ENCODE data around the gene DYNLT5. TPM values are rescaled to one million over a fixed set of nuclear protein-coding genes. Genes with fewer than 3 reads are reported as not detected.
A peak's percentile ranks its signal among the peaks of the same experiment; 100 is the strongest.
"Not testable (repeated sequence)": the region's sequence is repeated elsewhere in the genome, so short reads cannot be mapped to it uniquely, and the experiment has no call there.

DYNLT5 gene
- total RNA-seq = 2.2 TPM
- long read RNA-seq, partial matches to known transcripts = 0 of 6 reads
- long read RNA-seq, other reads (novel, unspliced or antisense) = 2 of 6 reads

- ATAC-seq (peak; percentile 95), DNase-seq (peak; percentile 73)
- intact Hi-C loops (cut with micrococcal nuclease) = no loop called here
Observed at GRCh38 chr1:66752000-66752592, at the start of gene DYNLT5. DYNLT5 (plus strand) TSS chr1:66752459; CDS start chr1:66754659, 2,200 bp downstream.

DNA sequence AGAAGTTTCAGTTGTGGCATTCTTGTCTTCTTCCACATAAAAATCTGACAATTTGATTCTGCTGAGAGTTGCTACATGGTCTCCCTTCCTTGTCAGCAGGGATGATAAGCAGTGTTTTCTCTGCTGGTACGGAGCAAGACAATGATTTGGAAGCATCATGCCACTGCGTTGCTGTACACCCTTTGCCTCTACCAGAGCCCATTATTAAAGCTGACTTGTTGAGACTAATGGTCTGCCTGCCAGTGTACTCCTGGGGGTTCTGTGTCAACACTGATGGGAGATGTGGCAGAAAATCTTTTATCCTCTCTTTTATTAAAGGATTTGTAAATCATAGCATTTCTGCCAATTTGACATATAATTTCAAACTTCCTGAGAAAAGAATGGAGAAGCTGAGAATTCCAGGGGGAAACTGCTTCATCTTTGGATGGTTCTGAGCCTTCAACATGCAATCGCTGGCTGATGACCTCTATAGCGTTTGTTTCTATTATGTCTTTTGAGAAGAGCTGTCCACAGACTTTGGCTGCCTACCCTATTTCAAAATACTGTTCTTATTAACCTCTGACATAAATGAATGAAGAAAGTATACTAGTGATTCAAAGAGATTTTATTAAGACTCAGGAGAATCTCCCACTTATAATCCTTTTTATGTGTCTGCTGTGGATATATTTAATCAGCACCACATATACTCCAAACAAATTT lies 47.9 kb upstream of the DYNLT5 start:
- no peak for DNase-seq
- intact Hi-C loops (cut with micrococcal nuclease) = no loop called here
- no peak for ATAC-seq

- ATAC-seq = no peak
- intact Hi-C loops (cut with micrococcal nuclease) = no loop called here
- no peak for DNase-seq
Observed at GRCh38 chr1:66705110-66705509, 47.1 kb upstream of the DYNLT5 start.

DNA sequence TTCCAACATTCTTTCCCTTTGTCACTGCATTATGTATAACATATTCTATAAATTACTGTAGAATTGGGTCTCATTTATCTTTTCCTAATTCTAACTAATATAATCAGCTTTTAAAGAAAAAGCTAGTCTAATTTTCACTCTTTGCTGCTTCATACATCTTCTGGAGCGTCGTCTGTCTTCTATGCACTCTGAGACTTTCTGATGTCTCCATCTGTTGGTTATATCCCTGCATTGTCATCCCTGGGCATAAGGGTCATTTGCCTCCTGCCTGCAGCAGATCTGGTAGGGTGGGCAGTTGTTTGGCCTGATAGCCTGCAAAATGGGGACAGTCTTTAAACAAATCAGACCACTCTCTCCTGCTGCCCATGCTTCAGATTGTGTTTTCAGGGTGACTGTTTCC lies 40.8 kb upstream of the DYNLT5 start:
- no peak for DNase-seq
- intact Hi-C loops (cut with micrococcal nuclease) = no loop called here
- ATAC-seq = no peak

GRCh38 chr1:66712839-66713238 lies 39.4 kb upstream of the DYNLT5 start:
- intact Hi-C loops (cut with micrococcal nuclease) = no loop called here
- DNase-seq = no peak
- no peak for ATAC-seq

- no peak for DNase-seq
- ATAC-seq = no peak
- intact Hi-C loops (cut with micrococcal nuclease) = loop anchor here (10.0 kb wide), 1 partner anchor 469 kb away; no protein-coding TSS in a partner anchor
Observed at GRCh38 chr1:66723985-66724384, 28.3 kb upstream of the DYNLT5 start.

DNA sequence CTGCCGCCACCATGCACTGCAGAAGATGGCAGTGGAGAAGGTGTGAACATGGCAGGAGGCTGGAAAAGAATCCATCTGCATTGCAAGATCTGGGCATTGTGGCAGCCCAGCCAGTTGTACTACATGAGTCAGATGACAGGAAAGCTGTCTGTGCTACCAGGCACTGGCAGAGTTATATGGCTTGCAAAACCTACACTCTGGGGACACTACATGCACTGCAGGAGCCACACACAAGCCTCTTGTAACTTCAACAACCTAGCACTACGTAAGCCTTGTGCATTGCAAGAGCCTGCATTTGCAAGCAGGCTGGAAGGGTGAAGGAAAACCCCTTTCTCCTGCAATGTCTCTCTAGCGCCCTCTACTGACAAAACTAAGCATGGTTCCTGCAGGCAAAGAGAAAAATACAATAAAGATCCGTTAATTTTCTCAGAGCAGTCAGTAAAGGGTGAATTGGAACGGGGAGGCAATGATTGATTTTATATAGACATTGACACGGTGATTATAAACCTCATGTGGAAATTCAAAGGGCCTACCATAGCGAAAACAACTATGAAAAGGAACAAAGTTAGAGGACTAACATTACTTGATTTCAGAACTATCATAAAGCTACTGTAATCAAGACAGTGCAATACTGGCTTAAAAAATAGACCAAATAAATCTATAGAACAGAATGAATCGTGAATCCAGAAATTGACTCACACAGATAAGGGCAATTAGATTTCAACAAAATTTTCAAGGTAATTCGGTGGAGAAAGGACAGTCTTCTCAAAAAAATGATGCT lies 26.2 kb upstream of the DYNLT5 start:
- ATAC-seq (peak; percentile 83), DNase-seq (no peak)

GRCh38 chr1:66728021-66728420 lies 24.2 kb upstream of the DYNLT5 start:
- ATAC-seq = no peak
- intact Hi-C loops (cut with micrococcal nuclease) = loop anchor here (10.0 kb wide), 1 partner anchor 473 kb away; no protein-coding TSS in a partner anchor
- DNase-seq = no peak

More for the DNA sequence above, 26.2 kb upstream of the DYNLT5 start:
- intact Hi-C loops (cut with micrococcal nuclease) = loop anchor here (10.0 kb wide), 1 partner anchor 471 kb away; no protein-coding TSS in a partner anchor

DNA sequence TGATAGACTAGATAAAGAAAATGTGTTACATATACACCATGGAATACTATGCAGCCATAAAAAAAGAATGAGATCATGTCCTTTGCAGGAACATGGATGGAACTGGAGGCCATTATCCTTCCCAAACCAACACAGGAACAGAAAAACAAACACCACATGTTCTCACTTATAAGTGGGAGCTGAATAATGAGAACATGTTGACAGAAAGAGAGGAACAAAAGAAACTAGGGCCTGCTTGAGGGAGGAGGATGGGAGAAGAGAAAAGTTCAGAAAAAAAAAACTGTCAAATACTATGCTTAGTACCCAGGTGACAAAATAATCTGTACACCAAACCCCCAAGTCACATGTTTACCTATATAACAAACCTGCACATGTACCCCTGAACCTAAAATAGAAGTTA lies 23.5 kb upstream of the DYNLT5 start:
- not testable (repeated sequence) for ATAC-seq

GRCh38 chr1:66729119-66729518 lies 23.1 kb upstream of the DYNLT5 start:
- ATAC-seq (no peak), DNase-seq (no peak)
- intact Hi-C loops (cut with micrococcal nuclease) = loop anchor here (10.0 kb wide), 1 partner anchor 474 kb away; no protein-coding TSS in a partner anchor

More for the DNA sequence above, 23.5 kb upstream of the DYNLT5 start:
- intact Hi-C loops (cut with micrococcal nuclease) = loop anchor here (10.0 kb wide), 1 partner anchor 474 kb away; no protein-coding TSS in a partner anchor
- not testable (repeated sequence) for DNase-seq

- no peak for DNase-seq
- no peak for ATAC-seq
- intact Hi-C loops (cut with micrococcal nuclease) = loop anchor here (10.0 kb wide), 1 partner anchor 475 kb away; no protein-coding TSS in a partner anchor
Observed at GRCh38 chr1:66729523-66729922, 22.7 kb upstream of the DYNLT5 start.

DNA sequence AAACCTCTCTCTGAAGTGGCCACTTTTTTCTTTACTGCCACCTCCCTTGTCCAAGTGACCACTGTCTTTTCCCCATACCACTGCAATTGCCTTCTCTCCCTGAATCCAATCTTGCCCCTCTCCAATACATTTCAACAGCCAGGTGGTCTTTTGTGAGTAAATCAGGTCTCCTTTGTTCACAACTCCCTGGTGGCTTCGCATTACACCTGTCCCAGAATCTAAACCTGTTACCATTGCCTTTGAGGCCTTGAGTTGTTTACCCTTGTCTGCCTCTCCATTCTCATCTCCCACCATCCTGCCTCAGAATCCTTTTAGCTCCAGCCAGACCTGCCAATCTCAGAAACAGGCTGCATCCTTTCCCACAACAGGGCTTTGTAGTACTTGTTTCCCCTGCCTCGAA lies 21.8 kb upstream of the DYNLT5 start:
- intact Hi-C loops (cut with micrococcal nuclease) = no loop called here
- ATAC-seq = no peak

GRCh38 chr1:66731170-66731865 lies 20.9 kb upstream of the DYNLT5 start:
- intact Hi-C loops (cut with micrococcal nuclease) = no loop called here
- no peak for DNase-seq

More for the DNA sequence above, 21.8 kb upstream of the DYNLT5 start:
- DNase-seq = no peak

GRCh38 chr1:66732407-66733166 lies 19.7 kb upstream of the DYNLT5 start:
- no peak for DNase-seq
- no peak for ATAC-seq
- intact Hi-C loops (cut with micrococcal nuclease) = no loop called here

More at GRCh38 chr1:66731170-66731865, 20.9 kb upstream of the DYNLT5 start:
- ATAC-seq = no peak

DNA sequence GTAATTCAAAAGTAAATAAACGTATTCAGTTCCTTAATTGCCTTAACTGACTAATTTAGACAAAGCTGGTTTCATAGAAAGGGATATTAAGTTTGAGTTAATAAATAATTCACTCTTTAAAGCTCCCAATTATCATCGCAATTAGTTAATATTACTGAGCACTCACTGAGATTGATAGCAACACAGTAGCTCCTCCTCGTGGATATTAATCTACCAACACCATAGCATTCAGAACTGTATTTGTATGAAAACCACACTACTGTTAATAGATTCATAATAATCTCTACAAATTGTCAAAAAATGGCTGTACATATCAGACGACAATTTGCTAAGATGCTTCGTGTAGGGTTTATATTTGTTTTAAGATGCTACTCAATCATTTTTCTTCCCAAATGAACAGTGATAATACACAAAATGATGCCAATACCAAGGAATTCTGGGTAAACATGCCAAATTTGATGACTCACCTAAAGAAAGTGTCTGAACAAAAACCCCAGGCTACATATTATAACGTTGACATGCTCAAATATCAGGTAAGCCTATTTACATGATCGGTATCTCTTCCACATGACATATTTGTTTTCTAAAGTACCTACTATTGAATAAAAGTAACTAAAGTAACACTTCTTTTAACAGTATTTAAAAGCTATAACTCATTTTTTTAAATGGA lies 18.8 kb upstream of the DYNLT5 start:
- DNase-seq (no peak), ATAC-seq (no peak)
- intact Hi-C loops (cut with micrococcal nuclease) = no loop called here

GRCh38 chr1:66734531-66734930 lies 17.7 kb upstream of the DYNLT5 start:
- ATAC-seq; intact Hi-C loops (cut with micrococcal nuclease); DNase-seq: not testable (repeated sequence)

GRCh38 chr1:66737836-66738235 lies 14.4 kb upstream of the DYNLT5 start:
- intact Hi-C loops (cut with micrococcal nuclease) = no loop called here
- DNase-seq (no peak), ATAC-seq (no peak)

Data from left ventricle myocardium superior (tissue), 1 donor.